Trophoblast cell (in vitro differentiated cells and primary cell): ENCODE data around the gene BUB1B.
"Not testable (repeated sequence)": the region's sequence is repeated elsewhere in the genome, so short reads cannot be mapped to it uniquely, and the experiment has no call there.

Experiments used
- DNase-seq, 2 donors: peaks; one replicate each; pipeline ENCODE4 v3.0.0-alpha.2; 2016
- H2AFZ ChIP-seq: 2 replicates; pipeline ENCODE4 v1.6.1; 2013; ENCODE audit warnings: low read length, moderate library complexity, mild to moderate bottlenecking; ENCODE audit not compliant: insufficient read depth, poor library complexity
- H2AK5ac ChIP-seq: 2 replicates; pipeline ENCODE4 v1.6.1; 2013; ENCODE audit warnings: mild to moderate bottlenecking, low read length
- H2BK120ac ChIP-seq: 2 replicates; pipeline ENCODE4 v1.6.1; 2013; ENCODE audit warnings: low read length, mild to moderate bottlenecking, moderate library complexity; ENCODE audit not compliant: insufficient read depth, poor library complexity
- H2BK12ac ChIP-seq: 2 replicates; pipeline ENCODE4 v1.6.1; 2013; ENCODE audit warnings: mild to moderate bottlenecking, low read length, moderate library complexity
- H2BK5ac ChIP-seq: 2 replicates; pipeline ENCODE4 v1.6.1; 2013; ENCODE audit warnings: low read length, low read depth, moderate library complexity, mild to moderate bottlenecking; ENCODE audit not compliant: poor library complexity
- H3K14ac ChIP-seq: 2 replicates; pipeline ENCODE4 v1.6.1; 2013; ENCODE audit warnings: mild to moderate bottlenecking, low read length
- H3K18ac ChIP-seq: 2 replicates; pipeline ENCODE4 v1.6.1; 2013; ENCODE audit warnings: mild to moderate bottlenecking, low read length
- H3K23ac ChIP-seq: 2 replicates; pipeline ENCODE4 v1.6.1; 2013; ENCODE audit warnings: low read length
- H3K27ac ChIP-seq: 2 replicates; pipeline ENCODE4 v1.5.1; 2013; ENCODE audit warnings: low read depth, mild to moderate bottlenecking, inconsistent platforms, low read length, moderate library complexity
- H3K27me3 ChIP-seq: 2 replicates; pipeline ENCODE4 v1.6.1; 2013; ENCODE audit warnings: inconsistent platforms, mild to moderate bottlenecking, low read length, moderate library complexity; ENCODE audit not compliant: insufficient read depth
- H3K36me3 ChIP-seq, 2 experiments: 1 replicate in 1 of 2; 2 replicates in 1 of 2; pipeline ENCODE4 v1.6.1; 2013; ENCODE audit warnings: low read length in 2 of 2, mild to moderate bottlenecking in 2 of 2, moderate library complexity in 1 of 2; ENCODE audit not compliant: insufficient read depth in 2 of 2, control insufficient read depth in 1 of 2
- H3K4ac ChIP-seq: 2 replicates; pipeline ENCODE4 v1.6.1; 2013; ENCODE audit warnings: low read depth, mild to moderate bottlenecking, low read length, moderate library complexity
- H3K4me1 ChIP-seq, 2 experiments: 1 replicate in 1 of 2; 2 replicates in 1 of 2; pipeline ENCODE4 v1.6.1; 2013; ENCODE audit warnings: low read length in 2 of 2, mild to moderate bottlenecking in 2 of 2, moderate library complexity in 1 of 2; ENCODE audit not compliant: insufficient read depth in 2 of 2, control insufficient read depth in 1 of 2
- H3K4me2 ChIP-seq: 2 replicates; pipeline ENCODE4 v1.6.1; 2013; ENCODE audit warnings: inconsistent platforms, mild to moderate bottlenecking, low read length, moderate library complexity
- H3K4me3 ChIP-seq: 2 replicates; pipeline ENCODE4 v1.5.1; 2013; ENCODE audit warnings: mild to moderate bottlenecking, low read depth, low read length, inconsistent platforms
- H3K79me1 ChIP-seq: one replicate; pipeline ENCODE4 v1.6.1; 2013; ENCODE audit warnings: low read length
- H3K79me2 ChIP-seq: 2 replicates; pipeline ENCODE4 v1.6.1; 2013; ENCODE audit warnings: low read length, mild to moderate bottlenecking; ENCODE audit not compliant: control insufficient read depth, insufficient read depth, poor library complexity
- H3K9ac ChIP-seq: 2 replicates; pipeline ENCODE4 v1.6.1; 2013; ENCODE audit warnings: mild to moderate bottlenecking, low read length
- H3K9me3 ChIP-seq: 2 replicates; pipeline ENCODE4 v1.6.1; 2013; ENCODE audit warnings: low read depth, mild to moderate bottlenecking, control low read depth, inconsistent platforms, low read length; ENCODE audit not compliant: insufficient read depth
- H4K12ac ChIP-seq: 2 replicates; pipeline ENCODE4 v1.6.1; 2013; ENCODE audit warnings: low read depth, mild to moderate bottlenecking, low read length, moderate library complexity
- H4K8ac ChIP-seq: 2 replicates; pipeline ENCODE4 v1.6.1; 2013; ENCODE audit warnings: low read depth, mild to moderate bottlenecking, low read length, moderate library complexity
- H4K91ac ChIP-seq: one replicate; pipeline ENCODE4 v1.6.1; 2013; ENCODE audit warnings: low read depth, mild to moderate bottlenecking, low read length, moderate library complexity
- WGBS: extraction: QIAGEN DNeasy Blood & Tissue Kit; methylation state at CpG from one replicate; pipeline ENCODE4 v1.1.7; 2013; ENCODE audit warnings: missing lambda C conversion rate; ENCODE audit not compliant: insufficient read length, insufficient coverage; ENCODE audit errors: extremely low coverage; 5-methylcytosine and 5-hydroxymethylcytosine counted together

The BUB1B gene

DNA sequence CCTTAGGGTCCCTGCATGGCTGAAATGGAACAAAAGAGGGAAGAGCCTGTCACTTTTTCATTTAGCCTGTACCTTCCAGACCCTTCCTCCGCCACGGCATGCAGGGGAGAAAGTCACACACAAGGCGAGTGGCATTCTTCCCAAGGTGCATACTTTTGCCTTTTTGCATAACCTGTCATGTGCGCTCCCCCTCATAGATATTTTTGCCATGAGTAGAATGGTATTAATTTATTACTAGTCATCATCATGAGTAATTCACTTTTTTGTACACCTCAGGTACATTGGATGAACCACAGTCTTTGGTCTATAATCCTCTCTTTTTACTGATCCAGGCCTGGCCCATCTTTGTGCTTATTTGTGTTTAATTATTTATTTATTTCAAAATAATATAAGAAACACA is 8.9 kb upstream of the BUB1B start:
- H2BK5ac ChIP-seq, result no peak overlapping the region
- H2BK12ac ChIP-seq, result no peak overlapping the region
- no peak overlapping the region for H3K14ac ChIP-seq
- H3K9me3 ChIP-seq, result no peaks in the 10 kb centered on the region
- no peak overlapping the region for H2AK5ac ChIP-seq
- no peak overlapping the region for H4K91ac ChIP-seq
- no peak overlapping the region for H2AFZ ChIP-seq
- H2BK120ac ChIP-seq, result no peak overlapping the region
- H3K4ac ChIP-seq, result no peak overlapping the region
- no peak overlapping the region for H3K27ac ChIP-seq
- H3K36me3 ChIP-seq, result no peaks in the 10 kb centered on the region
- H3K4me1 ChIP-seq, result peaks cover 5 to 15% of the 10 kb centered on the region in 2 experiments
- H3K79me2 ChIP-seq, result no peaks in the 10 kb centered on the region
- no peak overlapping the region for H3K4me3 ChIP-seq
- DNase-seq, result no peak
- no peak overlapping the region for H4K12ac ChIP-seq
- no peak overlapping the region for H3K9ac ChIP-seq
- H3K27me3 ChIP-seq, result no peaks in the 10 kb centered on the region
- H3K4me2 ChIP-seq, result no peak overlapping the region
- no peak overlapping the region for H4K8ac ChIP-seq
- no peak overlapping the region for H3K18ac ChIP-seq
- H3K23ac ChIP-seq, result no peak overlapping the region
- peaks cover 2% of the 10 kb centered on the region for H3K79me1 ChIP-seq
- WGBS, result no CpG with 5 or more reads among the region's 4 CpGs

DNA sequence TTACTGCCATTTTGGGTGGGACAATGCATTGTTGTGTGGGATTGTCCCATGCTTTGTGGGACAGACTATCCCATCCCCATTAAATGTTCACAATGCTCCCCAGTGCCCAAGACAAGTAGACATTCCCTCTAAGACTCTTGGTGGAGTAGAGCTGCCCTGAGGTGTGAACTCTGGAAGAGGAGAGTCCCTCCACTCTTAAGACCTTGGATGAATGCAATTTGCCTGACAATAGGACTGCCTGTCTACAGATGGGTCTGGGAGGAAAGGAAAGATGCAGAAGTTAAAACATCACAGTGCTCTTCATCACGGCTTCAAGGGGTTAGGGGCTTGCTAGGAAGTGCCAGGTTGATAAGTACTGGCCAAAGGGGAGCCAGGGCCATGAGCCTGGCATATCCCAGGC is 6.0 kb upstream of the BUB1B start:
- H3K4me1 ChIP-seq, result peaks cover 5 to 23% of the 10 kb centered on the region in 2 experiments
- not testable (repeated sequence) for H3K79me2 ChIP-seq, H3K9ac ChIP-seq, H2BK12ac ChIP-seq, H3K23ac ChIP-seq, H3K18ac ChIP-seq, H3K79me1 ChIP-seq, DNase-seq, H2AK5ac ChIP-seq, H3K4me2 ChIP-seq, H3K27me3 ChIP-seq, H3K14ac ChIP-seq, H2AFZ ChIP-seq, H3K4ac ChIP-seq, H3K9me3 ChIP-seq, H4K8ac ChIP-seq, H3K36me3 ChIP-seq, H3K4me3 ChIP-seq, H4K12ac ChIP-seq
- H4K91ac ChIP-seq, result peak overlapping the region; percentile 39
- peak overlapping the region; percentile 33 for H2BK5ac ChIP-seq
- WGBS, result no CpG with 5 or more reads among the region's 1 CpG
- H2BK120ac ChIP-seq, result peak overlapping the region; percentile 72
- H3K27ac ChIP-seq, result peak overlapping the region; percentile 0

DNA sequence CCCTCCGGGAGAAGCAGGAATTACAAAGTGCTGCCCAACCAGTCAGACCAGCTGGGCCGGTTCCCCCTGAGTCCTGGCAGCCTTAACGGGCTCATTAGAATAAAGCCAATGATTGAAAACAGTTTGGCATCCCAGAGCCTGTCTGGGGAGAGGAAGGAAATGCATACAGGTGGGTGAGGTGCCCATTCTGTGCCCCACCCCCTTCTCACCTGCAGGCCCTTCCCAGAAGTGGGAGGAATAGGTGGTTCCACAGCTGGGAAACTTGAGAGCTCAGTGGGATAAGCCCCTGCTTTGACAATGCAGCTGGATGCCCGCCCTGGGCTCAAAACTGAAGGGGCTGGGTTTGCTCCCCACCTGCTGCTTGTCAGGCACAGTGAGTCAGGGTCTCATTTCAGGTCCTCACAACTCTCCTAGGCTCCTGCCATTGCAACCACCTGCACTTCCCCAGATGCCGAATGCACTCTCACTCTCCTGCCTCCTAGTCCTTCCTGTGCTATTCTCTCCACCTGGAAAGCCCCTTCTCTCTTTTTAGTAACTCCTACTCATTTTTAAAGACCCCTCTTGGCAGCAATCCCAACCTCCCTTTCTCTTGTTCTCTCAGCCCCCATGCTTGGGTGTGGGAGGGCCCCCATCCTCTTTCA is 5.5 kb upstream of the BUB1B start:
- Histone ChIP-seq H3K4me3 (no peak overlapping the region), H3K27ac (no peak overlapping the region), H2AFZ (no peak overlapping the region), H3K79me2 (no peaks in the 10 kb centered on the region), H3K9ac (no peak overlapping the region), H3K9me3 (no peaks in the 10 kb centered on the region), H2BK12ac (peak overlapping the region; percentile 67), H3K4me2 (peak overlapping the region; percentile 60), H3K23ac (no peak overlapping the region), H4K12ac (no peak overlapping the region), H3K18ac (no peak overlapping the region), H3K79me1 (peaks cover 5% of the 10 kb centered on the region), H3K4me1 (peaks cover 5 to 23% of the 10 kb centered on the region in 2 experiments), H3K4ac (no peak overlapping the region), H3K36me3 (no peaks in the 10 kb centered on the region), H3K27me3 (no peaks in the 10 kb centered on the region), H4K91ac (no peak overlapping the region), H3K14ac (no peak overlapping the region), H2AK5ac (no peak overlapping the region), H2BK120ac (no peak overlapping the region), H2BK5ac (peak overlapping the region; percentile 47), H4K8ac (no peak overlapping the region)
- WGBS, result no CpG with 5 or more reads among the region's 5 CpGs
- DNase-seq, result peak; percentile 44 to 54

DNA sequence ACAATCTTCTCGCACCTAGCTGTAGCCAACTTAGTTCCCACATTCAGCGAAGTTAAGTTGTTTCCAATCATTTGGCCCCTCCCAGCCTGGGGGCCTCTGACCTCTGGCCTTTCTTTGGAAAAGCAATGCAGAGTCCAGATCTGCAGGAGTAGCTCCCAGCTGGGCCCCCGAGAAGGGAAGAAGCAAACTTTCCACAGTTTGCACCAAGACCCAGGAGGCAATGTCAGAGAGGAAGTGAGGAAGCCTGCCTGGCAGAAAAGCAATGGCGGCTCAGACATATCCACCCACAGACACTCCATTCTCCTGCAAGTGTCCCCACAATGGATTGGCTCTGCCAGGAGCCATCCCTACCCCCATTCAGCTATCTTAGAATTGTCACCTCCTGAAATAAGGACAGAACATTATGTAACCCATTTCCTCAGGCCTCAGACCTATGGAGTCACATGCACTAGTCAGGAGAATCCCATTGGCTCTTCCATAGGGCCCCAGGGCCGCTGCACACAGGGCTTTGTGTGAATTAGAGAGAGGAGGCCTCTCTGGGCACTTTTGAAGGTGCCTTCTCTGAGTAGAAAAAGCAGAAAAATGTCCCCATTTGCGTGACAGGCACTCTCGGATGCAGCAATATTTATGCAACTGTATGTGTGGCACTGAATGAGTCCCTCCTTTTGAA is 3.0 kb upstream of the BUB1B start:
- no peak overlapping the region for H3K9ac ChIP-seq
- H3K27ac ChIP-seq, result no peak overlapping the region
- H2AK5ac ChIP-seq, result peak overlapping the region; percentile 93
- H4K8ac ChIP-seq, result peak overlapping the region; percentile 20
- no CpG with 5 or more reads among the region's 7 CpGs for WGBS
- H3K36me3 ChIP-seq, result no peaks in the 10 kb centered on the region
- H3K79me2 ChIP-seq, result peaks cover 6% of the 10 kb centered on the region
- H2AFZ ChIP-seq, result no peak overlapping the region
- peaks cover 5 to 29% of the 10 kb centered on the region in 2 experiments for H3K4me1 ChIP-seq
- H2BK120ac ChIP-seq, result peak overlapping the region; percentile 9
- H4K12ac ChIP-seq, result no peak overlapping the region
- peak overlapping the region; percentile 60 for H4K91ac ChIP-seq
- no peak overlapping the region for H3K4me3 ChIP-seq
- H3K14ac ChIP-seq, result no peak overlapping the region
- H3K18ac ChIP-seq, result no peak overlapping the region
- no peaks in the 10 kb centered on the region for H3K27me3 ChIP-seq
- H3K79me1 ChIP-seq, result peaks cover 10% of the 10 kb centered on the region
- no peak overlapping the region for H3K4ac ChIP-seq
- peak overlapping the region; percentile 15 for H2BK12ac ChIP-seq
- H3K9me3 ChIP-seq, result no peaks in the 10 kb centered on the region
- no peak overlapping the region for H3K23ac ChIP-seq
- DNase-seq, result no peak
- no peak overlapping the region for H3K4me2 ChIP-seq
- no peak overlapping the region for H2BK5ac ChIP-seq
